HepG2 (cell line): ENCODE results near the gene VAV2. TPM values are rescaled to one million over a fixed set of nuclear protein-coding genes. Genes with fewer than 3 reads are reported as not detected.

Source experiments
- ATAC-seq: fragments of 200-7000 bp; cut with Tn5 transposase; 3 replicates; pipeline ENCODE4 v1.9.1; 2020; ENCODE audit warnings: mild to moderate bottlenecking, moderate library complexity
- BruUV-seq: library from RNA; stranded (reverse); fragments of 400-500 nt; replicated peaks from 2 replicates; lab custom pipeline; 2021; lab: Mats Ljungman, UMichigan
- CTCF ChIA-PET: fragments of 300-600 bp; formaldehyde crosslinking; extraction: SDS; loops from one replicate; lab custom pipeline; 2021; ENCODE audit warnings: low total read pairs, inconsistent platforms, low intra/inter-chr PET ratio; lab: Yijun Ruan, JAX
- POLR2A ChIA-PET: fragments of 350-600 bp; sonication (Branson Sonifier 250); formaldehyde crosslinking; loops from one replicate; lab custom pipeline; 2020; ENCODE audit warnings: antibody characterized with exemption, inconsistent platforms; lab: Yijun Ruan, JAX
- DNase-seq: peaks from one replicate; pipeline ENCODE4 v3.0.0-alpha.2; 2015; ENCODE audit warnings: low spot score
- FAIRE-seq: peaks from 3 replicates; lab custom pipeline; 2011; peaks lifted over from hg19 to GRCh38; lab: Jason Lieb, UNC
- H2AFZ ChIP-seq: one replicate; pipeline ENCODE4 v1.6.1; 2011; ENCODE audit warnings: low read length, inconsistent platforms
- H3K27ac ChIP-seq: fragments of 300-600 bp; 3 replicates; pipeline ENCODE4 v1.8.0; 2011; ENCODE audit warnings: mixed run types, mild to moderate bottlenecking, mixed read lengths, low read length, inconsistent platforms; ENCODE audit not compliant: insufficient read depth; ENCODE audit errors: extremely low read length
- H3K27me3 ChIP-seq, 2 experiments: fragments of 200-600 bp in 1 of 2; 2 replicates in 1 of 2; 3 replicates in 1 of 2; pipeline versions ENCODE4 v1.6.0 to v1.8.0; 2011; ENCODE audit warnings: low read length in 2 of 2, mild to moderate bottlenecking in 2 of 2, moderate library complexity in 2 of 2, inconsistent platforms in 1 of 2; ENCODE audit not compliant: insufficient read depth in 2 of 2, control insufficient read depth in 1 of 2
- H3K36me3 ChIP-seq, 2 experiments: fragments of 200-600 bp in 1 of 2; replicated peaks in 1 of 2; 2 replicates in 1 of 2; 3 replicates in 1 of 2; pipeline versions ENCODE4 v1.5.1 to v1.8.0; 2011; ENCODE audit warnings: low read length in 2 of 2, inconsistent platforms in 1 of 2; ENCODE audit not compliant: insufficient read depth in 2 of 2, control insufficient read depth in 1 of 2
- H3K4me1 ChIP-seq: 2 replicates; pipeline ENCODE4 v1.5.1; 2012; ENCODE audit warnings: low read length, inconsistent platforms; ENCODE audit not compliant: insufficient read depth
- H3K4me2 ChIP-seq: 2 replicates; pipeline ENCODE4 v1.6.0; 2011; ENCODE audit warnings: low read depth, low read length, inconsistent platforms
- H3K4me3 ChIP-seq, 3 experiments: fragments of 200-600 bp in 1 of 3; sonication (generic), shearing (Covaris generic) in 1 of 3; replicated peaks in 1 of 3; 2 replicates each; pipeline ENCODE4 v1.5.1; 2011 to 2016; ENCODE audit warnings: low read length in 3 of 3, inconsistent platforms in 2 of 3, low read depth in 2 of 3, mild to moderate bottlenecking in 2 of 3, control low read depth in 1 of 3, mixed read lengths in 1 of 3; ENCODE audit not compliant: insufficient read depth in 1 of 3
- H3K79me2 ChIP-seq: one replicate; pipeline ENCODE4 v1.6.1; 2011; ENCODE audit warnings: low read length, inconsistent platforms; ENCODE audit not compliant: insufficient read depth
- H3K9ac ChIP-seq: 2 replicates; pipeline ENCODE4 v1.6.0; 2011; ENCODE audit warnings: mild to moderate bottlenecking, low read depth, low read length, inconsistent platforms; ENCODE audit not compliant: insufficient read depth
- H3K9me3 ChIP-seq: 2 replicates; pipeline ENCODE4 v1.5.1; 2012; ENCODE audit warnings: mild to moderate bottlenecking, low read length
- H4K20me1 ChIP-seq: 2 replicates; pipeline ENCODE4 v1.6.0; 2011; ENCODE audit warnings: inconsistent platforms, mild to moderate bottlenecking, low read length, moderate library complexity; ENCODE audit not compliant: insufficient read depth
- KLF13 ChIP-seq: sonication (generic); formaldehyde crosslinking; IDR thresholded peaks from 2 replicates; pipeline ENCODE4 v1.4.0; 2020; ENCODE audit warnings: mild to moderate bottlenecking, missing genetic modification reagents
- MTA3 ChIP-seq: sonication (generic); formaldehyde crosslinking; IDR thresholded peaks from 2 replicates; pipeline ENCODE4 v1.4.0; 2020; ENCODE audit warnings: missing genetic modification reagents
- NR1H2 ChIP-seq: sonication (generic); formaldehyde crosslinking; IDR thresholded peaks from 2 replicates; pipeline ENCODE4 v1.8.1; 2022; ENCODE audit warnings: low read depth, missing genetic modification reagents, borderline replicate concordance
- NR2F2 ChIP-seq: IDR thresholded peaks from 2 replicates; pipeline ENCODE4 v1.6.1; 2012; ENCODE audit warnings: low read depth, inconsistent platforms, borderline replicate concordance
- SUZ12 ChIP-seq: fragments of 150-350 bp; IDR thresholded peaks from 2 replicates; pipeline ENCODE4 v1.6.1; 2014; ENCODE audit warnings: low read depth, low read length
- TARDBP ChIP-seq: sonication (generic); formaldehyde crosslinking; IDR thresholded peaks from 2 replicates; pipeline ENCODE4 v1.8.0; 2022; ENCODE audit warnings: mild to moderate bottlenecking, missing genetic modification reagents
- WIZ ChIP-seq: sonication (generic); formaldehyde crosslinking; IDR thresholded peaks from 2 replicates; pipeline ENCODE4 v1.5.1; 2020; ENCODE audit warnings: mild to moderate bottlenecking, missing genetic modification reagents
- ZNF556 ChIP-seq: sonication (generic); formaldehyde crosslinking; IDR thresholded peaks from 2 replicates; pipeline ENCODE4 v1.4.0; 2020; ENCODE audit warnings: mild to moderate bottlenecking, missing genetic modification reagents, borderline replicate concordance
- ZNF572 ChIP-seq: sonication (generic); formaldehyde crosslinking; IDR thresholded peaks from 2 replicates; pipeline ENCODE4 v1.5.1; 2020; ENCODE audit warnings: mild to moderate bottlenecking, missing genetic modification reagents
- ZNF616 ChIP-seq: sonication (generic); formaldehyde crosslinking; IDR thresholded peaks from 2 replicates; pipeline ENCODE4 v1.5.0; 2020; ENCODE audit warnings: low read depth, mild to moderate bottlenecking, missing genetic modification reagents
- ZNF775 ChIP-seq: sonication (generic); formaldehyde crosslinking; IDR thresholded peaks from 2 replicates; pipeline ENCODE4 v1.4.0; 2020; ENCODE audit warnings: missing genetic modification reagents, mild to moderate bottlenecking, moderate library complexity, borderline replicate concordance
- ZNF839 ChIP-seq: sonication (generic); formaldehyde crosslinking; IDR thresholded peaks from 2 replicates; pipeline ENCODE4 v1.4.0; 2020; ENCODE audit warnings: missing genetic modification reagents, mild to moderate bottlenecking, borderline replicate concordance
- WGBS: methylation state at CpG from one replicate; pipeline ENCODE4 v1.1.6; 2017; ENCODE audit warnings: low lambda C conversion rate; 5-methylcytosine and 5-hydroxymethylcytosine counted together
- in situ Hi-C: cut with HindIII; loops from 2 replicates; pipeline ENCODE4 v1.10.0; 2017; ENCODE audit warnings: low pct_unique_long_range_greater_than_20kb; ENCODE audit not compliant: extremely low pct_ligation_motif_present
- intact Hi-C: fragments of 100-400 bp; cut with micrococcal nuclease; formaldehyde crosslinking; loops from one replicate; pipeline ENCODE4 v1.10.0; 2022; ENCODE audit not compliant: unreplicated experiment
- polyA plus RNA-seq, 8 experiments: library from polyadenylated mRNA; depleted of rRNA in 3 of 8; stranded (reverse) in 7 of 8; unstranded in 1 of 8; fragments of >200 nt; fragmentation: Illumina TruSeq in 4 of 8; extraction: Trizol in 4 of 8; gene quantifications; 2 replicates each; pipeline versions ENCODE4 v1.2.1 to v1.2.3, GENCODE V29; 2011 to 2016; ENCODE audit warnings: low read depth in 4 of 8, missing spikeins in 1 of 8, mixed read lengths in 1 of 8; ENCODE audit not compliant: insufficient read depth in 1 of 8
- total RNA-seq, 5 experiments: library from RNA; depleted of rRNA; stranded (reverse); fragments of >200 nt; fragmentation: Illumina TruSeq; extraction: Trizol; gene quantifications; 2 replicates each; pipeline ENCODE4 v1.2.3, GENCODE V29; 2016; ENCODE audit warnings: low read depth in 1 of 5
- TF ChIP-seq, protein P1 (sequence below): sonication (generic); formaldehyde crosslinking; IDR thresholded peaks from 2 replicates; pipeline ENCODE4 v1.4.0; 2020; ENCODE audit warnings: missing genetic modification reagents, mild to moderate bottlenecking, borderline replicate concordance
- TF ChIP-seq, protein P2 (sequence below): sonication (generic); formaldehyde crosslinking; IDR thresholded peaks from 2 replicates; pipeline ENCODE4 v1.8.0; 2022; ENCODE audit warnings: mild to moderate bottlenecking, missing genetic modification reagents, borderline replicate concordance
- TF ChIP-seq, protein P3 (sequence below): fragments of 450-650 bp; IDR thresholded peaks from 2 replicates; pipeline ENCODE4 v1.6.1; 2016

VAV2 gene
- total and polyA plus RNA-seq, 2 of the 13 experiments (the other 11 are each of a cell fraction or from before 2014, with no cell fraction given), result 22.5 to 22.9 TPM

DNA sequence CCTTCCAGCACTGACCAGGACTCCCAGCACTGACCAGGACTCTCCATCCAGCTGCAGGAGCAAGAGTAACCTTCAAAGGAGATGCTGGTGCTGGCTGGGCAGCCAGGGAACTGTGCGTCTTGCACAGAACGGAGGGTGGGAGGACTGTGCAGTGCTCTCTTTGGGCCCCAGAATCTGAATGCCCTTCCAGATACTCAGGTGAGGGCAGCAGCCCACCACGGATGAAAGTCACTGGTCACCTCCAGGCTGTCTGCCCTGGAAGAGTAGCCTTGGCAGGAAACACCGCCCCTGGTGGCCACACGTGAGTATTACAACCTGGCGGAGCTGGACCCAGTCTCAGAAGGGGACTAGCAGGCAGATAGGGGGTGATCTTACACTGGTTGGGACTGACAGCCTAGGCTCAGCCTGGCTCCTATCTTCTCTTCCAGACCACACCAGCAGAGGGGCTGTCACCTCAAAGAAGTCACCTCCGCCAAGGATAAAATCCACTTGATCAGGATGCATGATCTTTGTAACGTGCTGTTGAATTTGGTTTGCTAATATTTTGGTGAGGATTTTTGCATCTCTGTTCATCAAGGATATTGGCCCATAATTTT lies 249.2 kb downstream of the VAV2 start:
- Histone ChIP-seq H3K27me3 (no peaks in the 10 kb centered on the region), H3K4me1 (peaks cover 85% of the 10 kb centered on the region), H3K79me2 (peaks cover 5% of the 10 kb centered on the region), H4K20me1 (no peaks in the 10 kb centered on the region), H3K4me2 (peak overlapping the region; percentile 57), H3K4me3 (no peak overlapping the region), H3K9ac (peak overlapping the region; percentile 23; the same call in 1 of the 2 replicates), H3K27ac (peak overlapping the region; percentile 17), H2AFZ (no peak overlapping the region), H3K36me3 (no peaks in the 10 kb centered on the region), H3K9me3 (no peaks in the 10 kb centered on the region)
- intact Hi-C loops (no loop called here), in situ Hi-C loops (loop anchor here (25.0 kb wide), 1 partner anchor 206 kb away; the partner anchor contains the start of gene ADAMTSL2)
- ATAC-seq (peak; percentile 52), DNase-seq (peak; percentile 83), FAIRE-seq (peak; percentile 98)
- CTCF ChIA-PET, result interaction anchor here (1.2 to 2.5 kb wide), 4 partner anchors 15 to 28 kb away, joined by 3 to 16 read pairs (median 5); no protein-coding TSS in a partner anchor
- WGBS, result 14% methylated on average over 8 of the region's 8 CpGs
- BruUV-seq, result no TSS peak
- POLR2A ChIA-PET, result interaction anchor here (0.5 to 2.4 kb wide), 9 partner anchors 9 to 141 kb away, joined by 3 to 15 read pairs (median 4); no protein-coding TSS in a partner anchor
- TF ChIP-seq NR2F2 (no peak), ZNF556 (CRISPR knock-in tag) (no peak; the same call in 1 of the 2 replicates), ZNF775 (CRISPR knock-in tag) (no peak), TARDBP (CRISPR knock-in tag) (no peak), MTA3 (CRISPR knock-in tag) (no peak), ZNF616 (CRISPR knock-in tag) (no peak), NR1H2 (no peak), ZNF572 (CRISPR knock-in tag) (no peak), SUZ12 (no peak), KLF13 (CRISPR knock-in tag) (no peak), WIZ (CRISPR knock-in tag) (no peak), ZNF839 (CRISPR knock-in tag) (peak; percentile 66; the same call in 1 of the 2 replicates)
- TF ChIP-seq, protein P1, sequence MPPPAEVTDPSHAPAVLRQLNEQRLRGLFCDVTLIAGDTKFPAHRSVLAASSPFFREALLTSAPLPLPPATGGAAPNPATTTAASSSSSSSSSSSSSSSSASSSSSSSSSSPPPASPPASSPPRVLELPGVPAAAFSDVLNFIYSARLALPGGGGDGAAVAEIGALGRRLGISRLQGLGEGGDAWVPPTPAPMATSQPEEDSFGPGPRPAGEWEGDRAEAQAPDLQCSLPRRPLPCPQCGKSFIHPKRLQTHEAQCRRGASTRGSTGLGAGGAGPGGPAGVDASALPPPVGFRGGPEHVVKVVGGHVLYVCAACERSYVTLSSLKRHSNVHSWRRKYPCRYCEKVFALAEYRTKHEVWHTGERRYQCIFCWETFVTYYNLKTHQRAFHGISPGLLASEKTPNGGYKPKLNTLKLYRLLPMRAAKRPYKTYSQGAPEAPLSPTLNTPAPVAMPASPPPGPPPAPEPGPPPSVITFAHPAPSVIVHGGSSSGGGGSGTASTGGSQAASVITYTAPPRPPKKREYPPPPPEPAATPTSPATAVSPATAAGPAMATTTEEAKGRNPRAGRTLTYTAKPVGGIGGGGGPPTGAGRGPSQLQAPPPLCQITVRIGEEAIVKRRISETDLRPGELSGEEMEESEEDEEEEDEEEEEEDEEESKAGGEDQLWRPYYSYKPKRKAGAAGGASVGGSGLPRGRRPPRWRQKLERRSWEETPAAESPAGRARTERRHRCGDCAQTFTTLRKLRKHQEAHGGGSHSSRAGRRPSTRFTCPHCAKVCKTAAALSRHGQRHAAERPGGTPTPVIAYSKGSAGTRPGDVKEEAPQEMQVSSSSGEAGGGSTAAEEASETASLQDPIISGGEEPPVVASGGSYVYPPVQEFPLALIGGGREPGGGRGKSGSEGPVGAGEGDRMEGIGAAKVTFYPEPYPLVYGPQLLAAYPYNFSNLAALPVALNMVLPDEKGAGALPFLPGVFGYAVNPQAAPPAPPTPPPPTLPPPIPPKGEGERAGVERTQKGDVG (CRISPR knock-in tag), result peak; percentile 79; the same call in 1 of the 2 replicates
- TF ChIP-seq, protein P2, sequence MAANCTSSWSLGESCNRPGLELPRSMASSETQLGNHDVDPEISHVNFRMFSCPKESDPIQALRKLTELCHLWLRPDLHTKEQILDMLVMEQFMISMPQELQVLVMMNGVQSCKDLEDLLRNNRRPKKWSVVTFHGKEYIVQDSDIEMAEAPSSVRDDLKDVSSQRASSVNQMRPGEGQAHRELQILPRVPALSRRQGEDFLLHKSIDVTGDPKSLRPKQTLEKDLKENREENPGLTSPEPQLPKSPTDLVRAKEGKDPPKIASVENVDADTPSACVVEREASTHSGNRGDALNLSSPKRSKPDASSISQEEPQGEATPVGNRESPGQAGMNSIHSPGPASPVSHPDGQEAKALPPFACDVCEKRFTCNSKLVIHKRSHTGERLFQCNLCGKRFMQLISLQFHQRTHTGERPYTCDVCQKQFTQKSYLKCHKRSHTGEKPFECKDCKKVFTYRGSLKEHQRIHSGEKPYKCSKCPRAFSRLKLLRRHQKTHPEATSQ (CRISPR knock-in tag), result no peak
- TF ChIP-seq, protein P3, sequence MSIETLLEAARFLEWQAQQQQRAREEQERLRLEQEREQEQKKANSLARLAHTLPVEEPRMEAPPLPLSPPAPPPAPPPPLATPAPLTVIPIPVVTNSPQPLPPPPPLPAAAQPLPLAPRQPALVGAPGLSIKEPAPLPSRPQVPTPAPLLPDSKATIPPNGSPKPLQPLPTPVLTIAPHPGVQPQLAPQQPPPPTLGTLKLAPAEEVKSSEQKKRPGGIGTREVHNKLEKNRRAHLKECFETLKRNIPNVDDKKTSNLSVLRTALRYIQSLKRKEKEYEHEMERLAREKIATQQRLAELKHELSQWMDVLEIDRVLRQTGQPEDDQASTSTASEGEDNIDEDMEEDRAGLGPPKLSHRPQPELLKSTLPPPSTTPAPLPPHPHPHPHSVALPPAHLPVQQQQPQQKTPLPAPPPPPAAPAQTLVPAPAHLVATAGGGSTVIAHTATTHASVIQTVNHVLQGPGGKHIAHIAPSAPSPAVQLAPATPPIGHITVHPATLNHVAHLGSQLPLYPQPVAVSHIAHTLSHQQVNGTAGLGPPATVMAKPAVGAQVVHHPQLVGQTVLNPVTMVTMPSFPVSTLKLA, result no peak
